H1 (cell line): ENCODE measurements around the gene POLA1. TPM values are rescaled to one million over a fixed set of nuclear protein-coding genes. Genes with fewer than 3 reads are reported as not detected.

Source experiments
- CTCF ChIA-PET: fragments of 300-600 bp; sonication (Branson Sonifier 250); formaldehyde crosslinking; loops from one replicate; lab custom pipeline; 2021; ENCODE audit not compliant: partially characterized antibody; lab: Charles Lee
- POLR2A ChIA-PET: fragments of 300-600 bp; sonication (Branson Sonifier 250); formaldehyde crosslinking; loops from one replicate; lab custom pipeline; 2021; ENCODE audit warnings: inconsistent platforms; ENCODE audit not compliant: partially characterized antibody; lab: Charles Lee
- DNase-seq, 2 experiments: peaks; one replicate each; pipeline versions ENCODE4 v3.0.0 to v3.0.0-alpha.2; 2010 to 2022; ENCODE audit warnings: low spot score in 2 of 2, low read depth in 1 of 2, mixed read lengths in 1 of 2
- FAIRE-seq: peaks from 2 replicates; lab custom pipeline; 2011; peaks lifted over from hg19 to GRCh38; lab: Jason Lieb, UNC
- H2AFZ ChIP-seq: 2 replicates; pipeline ENCODE4 v1.8.1; 2012; ENCODE audit warnings: low read length, inconsistent platforms
- H2AK5ac ChIP-seq: 2 replicates; pipeline ENCODE4 v1.6.1; 2013; ENCODE audit warnings: low read depth, low read length
- H2BK120ac ChIP-seq: replicated peaks from 2 replicates; pipeline ENCODE3; 2013; ENCODE audit warnings: low read depth, low read length, inconsistent platforms
- H2BK12ac ChIP-seq: 2 replicates; pipeline ENCODE4 v1.6.1; 2013; ENCODE audit warnings: low read depth, low read length
- H2BK15ac ChIP-seq: 2 replicates; pipeline ENCODE4 v1.6.1; 2013; ENCODE audit warnings: low read length
- H2BK20ac ChIP-seq: 2 replicates; pipeline ENCODE4 v1.6.1; 2013; ENCODE audit warnings: low read length
- H2BK5ac ChIP-seq: 2 replicates; pipeline ENCODE4 v1.6.1; 2013; ENCODE audit warnings: low read depth, low read length
- H3K14ac ChIP-seq: 2 replicates; pipeline ENCODE4 v1.6.1; 2013; ENCODE audit warnings: inconsistent platforms; ENCODE audit not compliant: insufficient read length
- H3K18ac ChIP-seq: 2 replicates; pipeline ENCODE4 v1.6.1; 2013; ENCODE audit warnings: low read length; ENCODE audit errors: extremely low read depth
- H3K23ac ChIP-seq: 2 replicates; pipeline ENCODE4 v1.6.1; 2013; ENCODE audit warnings: inconsistent platforms; ENCODE audit not compliant: insufficient read length
- H3K23me2 ChIP-seq: 2 replicates; pipeline ENCODE4 v1.6.1; 2013; ENCODE audit warnings: low read depth, low read length
- H3K27ac ChIP-seq: 2 replicates; pipeline ENCODE4 v1.6.1; 2011; ENCODE audit warnings: low read depth, low read length, inconsistent platforms
- H3K27me3 ChIP-seq, 4 experiments: replicated peaks in 1 of 4; 1 replicate in 1 of 4; 2 replicates in 3 of 4; pipeline versions ENCODE4 v1.6.1 to v1.8.1; 2011 to 2013; ENCODE audit warnings: low read length in 3 of 4, mild to moderate bottlenecking in 3 of 4, inconsistent platforms in 2 of 4, mixed read lengths in 2 of 4, moderate library complexity in 1 of 4; ENCODE audit not compliant: control insufficient read depth in 3 of 4, insufficient read depth in 3 of 4; ENCODE audit errors: extremely low read depth in 1 of 4
- H3K36me3 ChIP-seq, 4 experiments: 2 replicates each; pipeline versions ENCODE4 v1.6.1 to v1.8.1; 2011 to 2013; ENCODE audit warnings: mild to moderate bottlenecking in 4 of 4, low read length in 3 of 4, moderate library complexity in 2 of 4, control low read depth in 1 of 4, inconsistent platforms in 1 of 4; ENCODE audit not compliant: insufficient read depth in 4 of 4, control insufficient read depth in 2 of 4
- H3K4ac ChIP-seq: replicated peaks from 2 replicates; pipeline ENCODE3; 2013; ENCODE audit warnings: low read length, low read depth, mixed read lengths, inconsistent platforms; ENCODE audit not compliant: insufficient read length
- H3K4me1 ChIP-seq, 4 experiments: replicated peaks in 1 of 4; 1 replicate in 1 of 4; 2 replicates in 3 of 4; pipeline versions ENCODE4 v1.6.1 to v1.8.1; 2011 to 2013; ENCODE audit warnings: low read length in 3 of 4, inconsistent platforms in 2 of 4, mixed read lengths in 1 of 4; ENCODE audit not compliant: insufficient read depth in 4 of 4, control insufficient read depth in 3 of 4
- H3K4me2 ChIP-seq, 2 experiments: 2 replicates each; pipeline versions ENCODE4 v1.6.1 to v1.8.1; 2011 to 2013; ENCODE audit warnings: low read depth in 2 of 2, low read length in 2 of 2, control low read depth in 1 of 2, inconsistent platforms in 1 of 2, mild to moderate bottlenecking in 1 of 2; ENCODE audit not compliant: insufficient read depth in 1 of 2
- H3K4me3 ChIP-seq, 4 experiments: fragments of 200-600, 300-600 bp in 1 of 4; sonication (generic), shearing (Covaris generic), sonication (Bioruptor Twin) in 1 of 4; 2 replicates each; pipeline versions ENCODE4 v1.5.1 to v1.8.1; 2011 to 2016; ENCODE audit warnings: low read length in 4 of 4, low read depth in 3 of 4, control low read depth in 2 of 4, inconsistent platforms in 2 of 4, mild to moderate bottlenecking in 2 of 4, mixed read lengths in 1 of 4, moderate library complexity in 1 of 4; ENCODE audit not compliant: insufficient read depth in 2 of 4; ENCODE audit errors: extremely low read depth in 1 of 4
- H3K56ac ChIP-seq: replicated peaks from 2 replicates; pipeline ENCODE3; 2013; ENCODE audit warnings: low read depth, mild to moderate bottlenecking, mixed read lengths, low read length, inconsistent platforms; ENCODE audit not compliant: insufficient read length
- H3K79me1 ChIP-seq: 2 replicates; pipeline ENCODE4 v1.6.1; 2013; ENCODE audit warnings: low read depth, low read length, control low read depth
- H3K79me2 ChIP-seq, 2 experiments: 2 replicates each; pipeline versions ENCODE4 v1.6.1 to v1.8.1; 2012 to 2013; ENCODE audit warnings: low read length in 2 of 2, mild to moderate bottlenecking in 2 of 2, inconsistent platforms in 1 of 2; ENCODE audit not compliant: insufficient read depth in 2 of 2, control insufficient read depth in 1 of 2
- H3K9ac ChIP-seq, 4 experiments: replicated peaks in 1 of 4; 1 replicate in 1 of 4; 2 replicates in 3 of 4; pipeline versions ENCODE4 v1.6.1 to v1.8.1; 2011 to 2013; ENCODE audit warnings: low read depth in 3 of 4, low read length in 3 of 4, control low read depth in 2 of 4, mild to moderate bottlenecking in 2 of 4, moderate library complexity in 2 of 4, inconsistent platforms in 1 of 4; ENCODE audit errors: extremely low read depth in 1 of 4
- H3K9me3 ChIP-seq, 2 experiments: 2 replicates each; pipeline versions ENCODE4 v1.6.1 to v1.8.1; 2012 to 2013; ENCODE audit warnings: mild to moderate bottlenecking in 2 of 2, moderate library complexity in 2 of 2, control low read depth in 1 of 2, inconsistent platforms in 1 of 2, low read depth in 1 of 2, low read length in 1 of 2, mixed read lengths in 1 of 2; ENCODE audit not compliant: insufficient read depth in 2 of 2
- H4K20me1 ChIP-seq, 2 experiments: replicated peaks in 1 of 2; 2 replicates each; pipeline versions ENCODE3 to v1.8.1; 2011 to 2013; ENCODE audit warnings: inconsistent platforms in 2 of 2, low read length in 2 of 2, mild to moderate bottlenecking in 1 of 2; ENCODE audit not compliant: insufficient read depth in 2 of 2, control insufficient read depth in 1 of 2
- H4K5ac ChIP-seq: 2 replicates; pipeline ENCODE4 v1.6.1; 2013; ENCODE audit warnings: low read length, low read depth, mixed read lengths, inconsistent platforms; ENCODE audit not compliant: insufficient read length
- H4K8ac ChIP-seq: 2 replicates; pipeline ENCODE4 v1.8.0; 2013; ENCODE audit warnings: mild to moderate bottlenecking, moderate library complexity, low read length, inconsistent platforms; ENCODE audit not compliant: insufficient read depth; ENCODE audit errors: extremely low read depth
- H4K91ac ChIP-seq: replicated peaks from 2 replicates; pipeline ENCODE3; 2013; ENCODE audit warnings: low read length, mixed read lengths, inconsistent platforms; ENCODE audit not compliant: insufficient read length
- CTBP2 ChIP-seq: IDR thresholded peaks from 2 replicates; pipeline ENCODE4 v1.7.0; 2011; ENCODE audit warnings: borderline replicate concordance, mild to moderate bottlenecking, moderate library complexity, mixed read lengths, low read length; ENCODE audit not compliant: insufficient read depth, insufficient read length
- WGBS, 2 experiments: shearing (Covaris generic) in 1 of 2; methylation state at CpG; one replicate each; pipeline versions ENCODE4 v1.1.6 to v1.1.7; 2013 to 2015; ENCODE audit warnings: low lambda C conversion rate in 2 of 2, mixed read lengths in 2 of 2, inconsistent platforms in 1 of 2, low coverage in 1 of 2, missing lambda C conversion rate in 1 of 2; ENCODE audit not compliant: insufficient replicate concordance in 2 of 2, insufficient coverage in 1 of 2, insufficient read length in 1 of 2; ENCODE audit errors: extremely low coverage in 1 of 2, missing lambda C conversion rate in 1 of 2; 5-methylcytosine and 5-hydroxymethylcytosine counted together
- polyA plus RNA-seq, 7 experiments: library from polyadenylated mRNA; depleted of rRNA in 3 of 7; stranded (reverse) in 5 of 7; unstranded in 2 of 7; fragments of >200 nt in 5 of 7; fragments of 200-250 nt in 2 of 7; gene quantifications; 1 replicate in 5 of 7; 2 replicates in 1 of 7; 4 replicates in 1 of 7; pipeline versions ENCODE4 v1.2.1 to v1.2.3, GENCODE V29; 2011 to 2013; ENCODE audit warnings: missing spikeins in 2 of 7, mixed read lengths in 2 of 7
- total RNA-seq: library from RNA; stranded (reverse); fragmentation: NEBNext Ultra II Directional; extraction: Animal tissue kit (Norgen Biotek cat#: 25700); gene quantifications from 2 replicates; pipeline ENCODE4 v1.2.1, GENCODE V29; 2021

Gene POLA1
- total and polyA plus RNA-seq, 2 of the 8 experiments (the other 6 are each of a cell fraction or from before 2014, with no cell fraction given): 5.6 to 34.9 TPM

DNA sequence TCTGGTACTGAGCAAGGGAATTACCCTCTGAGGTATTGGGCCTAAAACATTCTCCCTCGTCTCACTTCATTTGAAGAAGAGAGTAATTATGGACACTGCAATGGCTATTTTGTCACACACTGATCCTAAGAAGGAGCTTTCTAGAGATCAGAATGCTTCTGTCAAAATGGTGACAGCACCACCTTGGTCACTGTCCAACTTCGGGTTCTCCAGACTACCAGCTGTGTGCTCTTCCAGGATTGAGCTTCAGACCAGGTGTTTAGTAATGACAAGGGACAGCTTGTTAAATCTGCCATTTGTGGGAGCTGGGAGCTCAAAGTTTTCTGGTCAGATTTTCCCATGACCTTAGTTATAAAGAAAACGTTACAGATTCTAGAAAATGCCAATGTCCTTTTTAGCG, 105.4 kb downstream of the POLA1 start:
- Histone ChIP-seq H3K4me1 (no peaks in the 10 kb centered on the region), H4K8ac (no peak overlapping the region), H3K4me2 (no peak overlapping the region), H3K56ac (no peak overlapping the region), H3K9me3 (no peaks in the 10 kb centered on the region), H3K14ac (no peak overlapping the region), H2BK5ac (no peak overlapping the region), H3K27ac (no peak overlapping the region), H4K20me1 (peaks cover 0 to 2% of the 10 kb centered on the region in 2 experiments), H4K5ac (no peak overlapping the region), H4K91ac (no peak overlapping the region), H3K23me2 (no peaks in the 10 kb centered on the region), H2BK15ac (no peak overlapping the region), H2BK120ac (no peak overlapping the region), H2BK20ac (no peak overlapping the region), H2BK12ac (no peak overlapping the region), H3K27me3 (no peaks in the 10 kb centered on the region), H3K36me3 (peaks cover 0 to 4% (median 1%) of the 10 kb centered on the region in 4 experiments; a peak in 2 of 8 replicates), H3K18ac (no peak overlapping the region), H2AFZ (no peak overlapping the region), H3K4ac (no peak overlapping the region), H3K23ac (no peak overlapping the region), H3K79me1 (no peaks in the 10 kb centered on the region), H3K79me2 (no peaks in the 10 kb centered on the region), H3K9ac (no peak overlapping the region), H3K4me3 (no peak overlapping the region), H2AK5ac (no peak overlapping the region)
- POLR2A ChIA-PET: interaction anchor here (1.3 kb wide), 1 partner anchor 9 kb away, joined by 4 read pairs; no protein-coding TSS in a partner anchor
- CTCF ChIA-PET: no interaction called here
- peak; percentile 28 for FAIRE-seq
- 92% methylated on average over 4 of the region's 4 CpGs; no CpG with 5 or more reads in 1 of the 2 experiments for WGBS, 2 experiments
- no peak for TF ChIP-seq CTBP2
- no peak for DNase-seq
